K562 (cell line): ENCODE data around the gene UMAD1. TPM values are rescaled to one million over a fixed set of nuclear protein-coding genes. Genes with fewer than 3 reads are reported as not detected.
A peak's percentile ranks its signal among the peaks of the same experiment; 100 is the strongest.

Source experiments
- ATAC-seq: fragments of 200-7000 bp; cut with Tn5 transposase; 3 replicates; pipeline ENCODE4 v1.9.1; 2020; ENCODE audit warnings: moderate library complexity
- BruUV-seq: library from RNA; stranded (reverse); fragments of 400-500 nt; replicated peaks from 2 replicates; lab custom pipeline; 2021; lab: Mats Ljungman, UMichigan
- CTCF ChIA-PET: fragments of 300-600 bp; formaldehyde crosslinking; extraction: SDS; loops from one replicate; lab custom pipeline; 2021; ENCODE audit warnings: low intra/inter-chr PET ratio; lab: Yijun Ruan, JAX
- POLR2A ChIA-PET: fragments of 300-600, 350-650 bp; sonication (Branson Sonifier 250); formaldehyde crosslinking; extraction: SDS; loops from one replicate; lab custom pipeline; 2021; ENCODE audit warnings: antibody characterized with exemption, inconsistent platforms; lab: Yijun Ruan, JAX
- DNase-seq, 4 experiments: peaks; one replicate each; pipeline versions ENCODE4 v3.0.0 to v3.0.0-alpha.2; 2011 to 2018; ENCODE audit warnings: low spot score in 3 of 4, mixed read lengths in 3 of 4; ENCODE audit errors: extremely low read depth in 1 of 4
- FAIRE-seq: peaks from 2 replicates; lab custom pipeline; 2011; peaks lifted over from hg19 to GRCh38; lab: Jason Lieb, UNC
- H2AFZ ChIP-seq: 2 replicates; pipeline ENCODE4 v1.6.0; 2011; ENCODE audit warnings: low read depth, low read length, control low read depth, inconsistent platforms
- H3K27ac ChIP-seq: fragments of 200-600 bp; 3 replicates; pipeline ENCODE4 v1.8.0; 2011; ENCODE audit warnings: low read depth, mild to moderate bottlenecking, control low read depth, inconsistent platforms, low read length, moderate library complexity, mixed read lengths; ENCODE audit errors: extremely low read depth
- H3K27me3 ChIP-seq, 2 experiments: fragments of 300-600 bp in 1 of 2; 2 replicates in 1 of 2; 3 replicates in 1 of 2; pipeline versions ENCODE4 v1.6.0 to v1.8.0; 2011; ENCODE audit warnings: inconsistent platforms in 2 of 2, low read length in 2 of 2, mild to moderate bottlenecking in 1 of 2, mixed read lengths in 1 of 2, moderate library complexity in 1 of 2; ENCODE audit not compliant: control insufficient read depth in 2 of 2, insufficient read depth in 2 of 2
- H3K36me3 ChIP-seq: fragments of 300-600 bp; 3 replicates; pipeline ENCODE4 v1.8.0; 2011; ENCODE audit warnings: mild to moderate bottlenecking, low read length, inconsistent platforms; ENCODE audit not compliant: control insufficient read depth, insufficient read depth
- H3K4me1 ChIP-seq, 2 experiments: fragments of 200-600 bp in 1 of 2; replicated peaks in 1 of 2; 2 replicates in 1 of 2; 3 replicates in 1 of 2; pipeline versions ENCODE4 v1.5.1 to v1.8.0; 2011; ENCODE audit warnings: inconsistent platforms in 2 of 2, low read length in 2 of 2, mild to moderate bottlenecking in 1 of 2, mixed read lengths in 1 of 2, moderate library complexity in 1 of 2; ENCODE audit not compliant: control insufficient read depth in 2 of 2, insufficient read depth in 2 of 2
- H3K4me2 ChIP-seq: 2 replicates; pipeline ENCODE4 v1.6.1; 2011; ENCODE audit warnings: low read length, control low read depth, inconsistent platforms, mixed read lengths; ENCODE audit not compliant: insufficient read depth
- H3K4me3 ChIP-seq: fragments of 200-600 bp; sonication (generic), shearing (Covaris generic); 2 replicates; pipeline ENCODE4 v1.5.1; 2016; ENCODE audit warnings: control low read depth, inconsistent platforms
- H3K79me2 ChIP-seq: fragments of 200-600 bp; 3 replicates; pipeline ENCODE4 v1.8.0; 2011; ENCODE audit warnings: low read length, inconsistent platforms; ENCODE audit not compliant: control insufficient read depth, insufficient read depth
- H3K9ac ChIP-seq, 2 experiments: 2 replicates each; pipeline versions ENCODE4 v1.6.0 to v1.6.1; 2011; ENCODE audit warnings: low read depth in 2 of 2, low read length in 2 of 2, control low read depth in 1 of 2, inconsistent platforms in 1 of 2, mild to moderate bottlenecking in 1 of 2, mixed read lengths in 1 of 2; ENCODE audit not compliant: insufficient read depth in 1 of 2
- H3K9me1 ChIP-seq: one replicate; pipeline ENCODE4 v1.6.0; 2011; ENCODE audit warnings: inconsistent platforms, mild to moderate bottlenecking, low read length, moderate library complexity; ENCODE audit not compliant: control insufficient read depth, insufficient read depth
- H3K9me3 ChIP-seq: replicated peaks from 2 replicates; pipeline ENCODE4 v1.5.1; 2011; ENCODE audit warnings: low read depth, low read length, inconsistent platforms; ENCODE audit not compliant: control insufficient read depth, insufficient read depth
- H4K20me1 ChIP-seq: replicated peaks from 2 replicates; pipeline ENCODE4 v1.6.1; 2011; ENCODE audit warnings: low read length, inconsistent platforms, mixed read lengths; ENCODE audit not compliant: control insufficient read depth, insufficient read depth
- ATF3 ChIP-seq, 2 experiments: fragments of 450-650 bp in 1 of 2; sonication (generic) in 1 of 2; formaldehyde crosslinking in 1 of 2; IDR thresholded peaks in 1 of 2; conservative IDR thresholded peaks in 1 of 2; 2 replicates each; pipeline versions ENCODE4 v1.6.1 to v1.8.1; 2016 to 2023; ENCODE audit warnings: mild to moderate bottlenecking in 2 of 2, moderate library complexity in 2 of 2, inconsistent platforms in 1 of 2, missing genetic modification reagents in 1 of 2
- BACH1 ChIP-seq: fragments of 200-800 bp; sonication (Bioruptor generic); IDR thresholded peaks from 2 replicates; pipeline ENCODE4 v1.6.1; 2016; ENCODE audit warnings: missing genetic modification characterization, missing compliant biosample characterization
- CEBPG ChIP-seq, 3 experiments: fragments of 200-800 bp in 1 of 3; sonication (Bioruptor generic) in 1 of 3; sonication (generic) in 1 of 3; formaldehyde crosslinking in 1 of 3; IDR thresholded peaks in 2 of 3; conservative IDR thresholded peaks in 1 of 3; 2 replicates each; pipeline versions ENCODE4 v1.6.1 to v1.8.0; 2016 to 2022; ENCODE audit warnings: missing compliant biosample characterization in 2 of 3, missing genetic modification characterization in 2 of 3, mild to moderate bottlenecking in 1 of 3, missing genetic modification reagents in 1 of 3
- CHCHD3 ChIP-seq: fragments of 250-450 bp; sonication (Bioruptor Pico); IDR thresholded peaks from 2 replicates; pipeline ENCODE4 v2.1.2; 2022; ENCODE audit warnings: mild to moderate bottlenecking
- GTF2F1 ChIP-seq: IDR thresholded peaks from 2 replicates; pipeline ENCODE4 v1.6.1; 2011; ENCODE audit warnings: low read depth, low read length, improper control_type of control experiment
- IRF9 ChIP-seq: fragments of 450-650 bp; IDR thresholded peaks from 2 replicates; pipeline ENCODE4 v1.6.1; 2016; ENCODE audit warnings: missing biosample characterization, missing genetic modification characterization
- NR0B1 ChIP-seq: fragments of 450-650 bp; IDR thresholded peaks from one replicate; pipeline ENCODE4 v1.6.1; 2018; ENCODE audit warnings: mild to moderate bottlenecking, moderate library complexity; ENCODE audit not compliant: partially characterized antibody
- RFX5 ChIP-seq: IDR thresholded peaks from 2 replicates; pipeline ENCODE4 v1.6.1; 2011; ENCODE audit warnings: low read depth, mild to moderate bottlenecking, improper control_type of control experiment, low read length
- WGBS: fragments of 100-300 bp; shearing (Covaris generic); methylation state at CpG from one replicate; pipeline ENCODE4 v1.1.6; 2016; ENCODE audit warnings: low coverage, mixed read lengths; ENCODE audit not compliant: insufficient coverage; ENCODE audit errors: missing lambda C conversion rate; 5-methylcytosine and 5-hydroxymethylcytosine counted together
- in situ Hi-C: fragments of 300-500 bp; cut with MboI; formaldehyde crosslinking; loops from 4 replicates; pipeline ENCODE4 v1.15.0; 2018; ENCODE audit warnings: inconsistent platforms, mixed read lengths
- intact Hi-C: fragments of 100-400 bp; cut with micrococcal nuclease; formaldehyde crosslinking; loops from 2 replicates; pipeline ENCODE4 v1.14.2; 2022
- polyA plus RNA-seq, 8 experiments: library from polyadenylated mRNA; depleted of rRNA in 4 of 8; stranded (reverse) in 5 of 8; unstranded in 3 of 8; fragments of >200 nt; fragmentation: Nextera tagmentation in 2 of 8; fragmentation: Illumina TruSeq in 1 of 8; extraction: Ambion mirVana in 2 of 8; extraction: Trizol in 1 of 8; gene quantifications; 2 replicates each; pipeline versions ENCODE4 v1.2.1 to v1.2.3, GENCODE V29; 2011 to 2014; ENCODE audit warnings: inconsistent platforms in 1 of 8, missing spikeins in 1 of 8
- total RNA-seq, 7 experiments: library from RNA; depleted of rRNA in 6 of 7; stranded (reverse); fragments of >200 nt in 6 of 7; fragmentation: Illumina TruSeq in 2 of 7; extraction: Trizol in 2 of 7; gene quantifications; 2 replicates each; pipeline versions ENCODE4 v1.2.1 to v1.2.3, GENCODE V29; 2011 to 2021; ENCODE audit warnings: low replicate concordance in 1 of 7

Gene UMAD1
- total and polyA plus RNA-seq, 9 of the 15 experiments (the other 6 are each of a cell fraction or from before 2014, with no cell fraction given), result 9.0 to 26.7 (median 13.3) TPM

- H3K4me2 ChIP-seq, result no peak overlapping the region
- ChIA-PET CTCF (no interaction called here), POLR2A (no interaction called here)
- no peak overlapping the region for H3K9ac ChIP-seq
- no peaks in the 10 kb centered on the region for H4K20me1 ChIP-seq
- DNase-seq, result no peak
- no peak overlapping the region for H3K27ac ChIP-seq
- 0% methylated on average over 1 of the region's 1 CpG for WGBS
- no peaks in the 10 kb centered on the region for H3K79me2 ChIP-seq
- no peaks in the 10 kb centered on the region for H3K4me1 ChIP-seq
- BruUV-seq, result no TSS peak
- no peak overlapping the region for H2AFZ ChIP-seq
- H3K9me3 ChIP-seq, result no peaks in the 10 kb centered on the region
- H3K27me3 ChIP-seq, result no peaks in the 10 kb centered on the region
- no peak for TF ChIP-seq CEBPG (CRISPR knock-in tag; IDR thresholded peaks at IDR 0.05)
- peak; percentile 45 to 64; a peak in 3 of 4 replicates for TF ChIP-seq CEBPG (tag; conservative IDR thresholded peaks at IDR 0.05 in 1 of 2, IDR thresholded peaks at IDR 0.05 in 1 of 2)
- no peak for TF ChIP-seq RFX5
- TF ChIP-seq NR0B1, result no peak
- TF ChIP-seq CHCHD3 (CRISPR knock-in tag), result no peak
- TF ChIP-seq IRF9 (tag), result no peak
- peak; percentile 68 for TF ChIP-seq ATF3 (IDR thresholded peaks at IDR 0.05)
- TF ChIP-seq ATF3 (CRISPR knock-in tag; conservative IDR thresholded peaks at IDR 0.05), result no peak
- TF ChIP-seq GTF2F1, result no peak
- no peak for TF ChIP-seq BACH1 (tag)
- no peaks in the 10 kb centered on the region for H3K36me3 ChIP-seq
- peak; percentile 6 for FAIRE-seq
- H3K9me1 ChIP-seq, result no peaks in the 10 kb centered on the region
- in situ Hi-C loops (no loop called here), intact Hi-C loops (no loop called here)
- ATAC-seq, result no peak
- H3K4me3 ChIP-seq, result no peak overlapping the region
Observed at GRCh38 chr7:7810380-7810779, 169.8 kb downstream of the UMAD1 start.
